ENCODE data around the gene CIZ1.
A peak's percentile ranks its signal among the peaks of the same experiment; 100 is the strongest.

CIZ1 gene

GRCh38 chr9:128121924-128122808 is 69.2 kb downstream of the CIZ1 start:
- DNase-seq: no peak

- no peak for DNase-seq
Measured at GRCh38 chr9:128121466-128121810, 69.9 kb downstream of the CIZ1 start.

GRCh38 chr9:128120741-128121465 is 70.5 kb downstream of the CIZ1 start:
- DNase-seq: no peak

GRCh38 chr9:128120061-128120740 is 71.2 kb downstream of the CIZ1 start:
- no peak for DNase-seq

- no peak for DNase-seq
Measured at GRCh38 chr9:128118971-128119665, 72.3 kb downstream of the CIZ1 start.

GRCh38 chr9:128118472-128118857 is 72.9 kb downstream of the CIZ1 start:
- DNase-seq: no peak

- peak; percentile 36 for DNase-seq
Measured at GRCh38 chr9:128117613-128118471, 73.5 kb downstream of the CIZ1 start.

GRCh38 chr9:128116104-128117083 is 75.0 kb downstream of the CIZ1 start:
- DNase-seq: no peak

Data from GF-D8 (cell line).